ENCODE data around the gene HDAC1.
A peak's percentile ranks its signal among the peaks of the same experiment; 100 is the strongest.
"Not testable (repeated sequence)": the region's sequence is repeated elsewhere in the genome, so short reads cannot be mapped to it uniquely, and the experiment has no call there.

Gene HDAC1

DNA sequence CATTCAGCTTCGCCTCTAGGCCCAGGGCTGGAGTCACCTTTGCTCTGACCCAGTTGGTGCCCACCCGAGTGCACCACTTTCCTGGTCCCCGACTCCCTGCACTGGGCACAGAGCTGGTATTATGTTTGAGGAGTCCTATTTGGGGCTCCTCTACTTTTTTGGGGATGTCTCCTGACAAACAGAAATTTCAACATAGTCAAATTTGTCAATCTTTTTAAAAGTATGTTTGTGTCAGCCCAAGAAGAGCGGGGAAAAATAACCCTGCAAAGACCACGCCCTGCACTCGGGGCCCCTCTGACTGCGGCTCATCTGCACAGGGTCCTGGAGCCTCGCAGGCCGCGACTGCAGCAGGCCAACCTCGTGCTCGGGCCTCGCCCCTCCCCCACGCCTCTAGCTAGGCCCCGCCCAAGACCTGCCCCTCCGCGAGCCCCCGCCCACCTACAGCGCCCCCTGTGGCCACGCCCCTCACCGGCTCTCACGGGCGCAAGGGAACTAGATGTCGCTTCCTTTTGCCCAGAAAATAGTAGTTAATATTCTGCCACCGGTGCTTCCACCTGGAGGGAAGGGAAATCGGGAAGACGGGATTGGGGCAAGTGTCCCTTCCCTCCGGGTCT is 59.0 kb downstream of the HDAC1 start:
- peak; percentile 93 for DNase-seq

DNA sequence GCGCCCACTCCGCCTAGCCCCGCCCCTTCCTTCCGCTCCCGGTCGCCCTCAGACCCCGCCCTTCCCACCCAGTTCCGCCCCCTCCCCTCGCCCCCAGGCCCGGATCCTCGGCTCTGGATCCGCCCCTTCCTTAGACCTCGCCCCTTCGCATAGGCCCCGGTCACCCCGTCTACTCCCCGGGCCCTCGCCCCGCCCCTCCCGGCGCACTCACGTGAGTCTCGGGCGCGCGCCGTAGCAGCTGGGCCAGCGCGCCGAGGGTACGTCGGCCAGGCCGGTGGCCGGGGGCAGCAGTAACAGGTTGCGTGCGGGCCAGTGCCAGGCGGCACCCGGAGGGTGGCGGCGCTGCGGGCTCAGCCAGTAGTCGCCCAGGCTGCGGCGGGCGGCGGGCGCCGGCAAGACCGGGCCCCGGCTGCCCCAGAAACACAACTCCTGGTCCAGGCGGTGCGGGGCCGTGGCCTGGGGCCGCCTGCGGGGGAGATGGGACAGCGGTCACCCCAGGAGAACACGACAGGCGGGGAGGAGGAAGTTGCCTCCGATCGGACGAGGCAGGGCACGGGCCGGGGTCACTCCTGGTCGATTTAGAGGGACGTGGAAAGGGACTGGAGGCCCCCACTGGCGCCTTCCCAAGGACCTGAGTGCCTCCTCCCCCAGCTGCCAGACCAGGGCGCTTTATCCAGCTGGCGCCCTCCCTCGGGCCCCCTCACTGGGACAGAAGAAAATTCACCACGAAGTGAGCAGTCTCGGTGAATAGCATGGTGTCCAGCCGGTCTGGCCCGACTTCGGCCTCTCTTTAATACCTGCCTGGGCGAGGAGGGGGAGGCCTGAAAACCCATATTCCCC is 59.7 kb downstream of the HDAC1 start:
- DNase-seq: peak; percentile 90

DNA sequence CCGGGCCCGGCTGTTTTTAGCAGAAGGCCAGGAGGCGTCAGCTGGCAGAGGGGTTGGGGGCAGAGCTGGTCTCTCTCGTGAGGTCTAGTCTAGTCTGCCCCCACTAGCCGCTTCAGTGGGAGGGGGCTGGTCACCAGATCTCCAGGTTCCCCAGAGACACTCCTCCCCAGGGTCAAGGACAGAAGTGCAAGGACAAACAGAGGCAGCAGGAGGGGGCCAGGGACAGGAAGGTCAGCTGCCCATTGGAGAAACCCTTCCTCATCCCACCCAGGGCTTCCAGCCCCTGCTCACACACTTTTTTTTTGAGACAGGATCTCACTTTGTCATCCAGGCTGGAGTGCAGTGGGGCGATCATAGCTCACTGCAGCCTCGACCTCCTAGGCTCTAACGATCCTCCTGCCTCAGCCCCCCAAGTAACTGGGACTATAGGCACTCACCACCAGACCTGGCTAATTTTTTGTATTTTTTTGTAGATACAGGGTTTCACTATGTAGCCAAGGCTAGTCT is 60.4 kb downstream of the HDAC1 start:
- DNase-seq: no peak

DNA sequence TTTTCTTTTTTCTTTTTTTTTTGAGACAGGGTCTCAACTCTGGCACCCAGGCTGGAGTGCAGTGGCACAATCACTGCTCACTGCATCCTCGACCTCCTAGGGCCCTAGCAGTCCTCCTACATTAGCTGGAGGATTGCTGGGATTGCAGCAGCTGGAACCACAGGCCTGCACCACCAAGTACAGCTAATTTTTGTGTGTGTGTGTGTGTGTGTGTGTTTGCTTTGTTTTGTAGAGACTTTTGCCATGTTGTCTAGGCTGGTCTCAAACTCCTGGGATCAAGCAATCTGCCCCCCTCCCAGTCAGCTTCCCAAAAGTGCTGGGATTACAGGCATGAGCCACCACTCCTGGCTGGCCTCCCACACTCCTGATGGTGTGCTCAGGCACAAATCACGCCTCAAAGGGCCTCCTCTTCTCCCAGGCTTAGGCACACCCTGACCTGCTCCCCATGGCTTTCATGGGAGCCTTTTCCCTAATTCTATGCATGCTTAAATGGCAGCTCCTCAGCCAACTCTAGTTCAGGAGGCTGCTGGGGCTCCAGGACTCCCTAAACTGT is 61.0 kb downstream of the HDAC1 start:
- DNase-seq: no peak

DNA sequence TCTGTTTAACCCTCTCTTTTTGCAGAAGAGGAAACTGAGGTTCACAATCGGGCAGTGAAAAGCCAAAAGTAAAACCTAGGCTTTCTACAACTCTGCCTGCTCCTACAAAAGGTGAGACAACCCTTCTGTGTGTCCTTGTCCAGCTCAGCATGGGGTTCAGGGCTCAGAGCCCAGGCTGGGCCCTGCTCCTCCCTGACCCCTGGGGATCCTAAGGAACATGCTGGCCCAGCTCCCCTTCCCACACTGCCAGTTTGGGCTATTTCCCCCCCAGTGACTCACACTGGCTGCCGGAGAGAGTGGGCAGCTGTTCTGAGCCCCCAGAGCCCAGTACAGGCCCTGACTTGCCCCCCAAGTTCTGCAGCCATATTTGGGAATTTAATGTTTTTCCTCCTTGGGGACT is 61.5 kb downstream of the HDAC1 start:
- no peak for DNase-seq

DNA sequence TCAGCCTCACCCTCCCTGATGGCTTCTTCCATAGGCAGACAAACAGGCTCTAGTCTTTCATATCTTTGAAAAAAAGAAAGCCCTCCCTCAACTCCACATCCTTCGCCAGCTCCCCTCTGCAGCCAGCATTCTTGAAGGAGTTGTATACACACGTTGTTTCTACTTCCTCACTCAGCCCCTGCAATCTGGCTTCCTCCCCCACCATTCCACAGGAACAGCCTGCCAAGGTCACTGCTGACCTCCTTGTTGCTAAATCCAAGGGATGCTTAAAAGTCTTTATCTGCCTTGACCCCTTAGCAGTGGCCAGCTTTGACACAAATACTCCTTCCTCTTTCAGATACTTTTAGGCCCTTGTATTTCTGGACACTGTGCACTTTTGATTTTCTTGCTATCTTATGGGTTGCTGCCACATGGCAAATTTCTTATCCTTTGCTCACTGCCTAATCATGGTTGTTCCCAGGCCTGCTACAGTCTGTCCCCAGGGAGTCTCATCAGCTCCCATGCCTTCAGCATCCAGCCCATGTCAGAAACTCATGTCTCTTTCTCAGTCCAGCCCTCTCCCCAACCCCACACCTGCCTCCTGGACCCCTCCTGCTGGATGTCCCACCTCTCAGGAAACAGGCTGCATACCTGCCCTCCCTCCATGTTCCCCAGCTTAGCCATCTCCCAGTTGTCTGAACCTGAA is 62.1 kb downstream of the HDAC1 start:
- DNase-seq: no peak

DNA sequence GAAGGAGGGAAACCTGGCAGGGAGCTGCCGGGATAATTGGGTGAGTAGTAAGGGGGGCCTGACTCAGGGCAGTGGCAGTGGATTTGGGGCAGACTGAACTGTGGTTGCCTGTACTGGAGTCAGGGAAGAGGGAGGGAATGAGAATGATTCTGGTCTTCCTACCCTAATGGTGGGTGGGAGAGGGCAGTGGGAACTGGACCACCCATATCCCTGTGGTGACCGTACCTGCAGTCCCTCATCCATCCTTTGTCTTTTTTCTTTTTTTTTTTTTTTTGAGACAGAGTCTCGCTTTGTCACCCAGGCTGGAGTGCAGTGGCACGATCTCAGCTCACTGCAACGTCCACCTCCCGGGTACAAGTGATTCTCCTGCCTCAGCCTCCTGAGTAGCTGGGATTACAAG is 63.9 kb downstream of the HDAC1 start:
- DNase-seq: not testable (repeated sequence)

DNA sequence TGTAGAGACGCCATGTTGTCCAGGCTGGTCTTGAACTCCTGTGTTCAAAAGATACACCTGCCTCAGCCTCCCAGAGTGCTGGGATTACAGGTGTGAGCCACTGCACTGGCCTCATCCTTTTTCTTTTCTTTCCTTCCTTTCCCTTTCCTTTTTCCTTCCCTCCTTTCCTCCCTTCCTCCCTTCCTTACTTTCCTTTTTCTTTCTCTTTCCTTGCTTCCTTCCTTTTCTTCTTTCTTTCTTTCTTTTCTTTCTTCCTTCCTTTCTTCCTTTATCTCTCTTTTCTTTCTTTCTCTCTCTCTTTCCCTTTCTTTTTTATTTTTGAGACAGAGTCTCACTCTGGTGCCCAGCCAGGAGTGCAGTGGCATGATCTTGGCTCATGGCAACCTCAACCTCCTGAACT is 64.6 kb downstream of the HDAC1 start:
- no peak for DNase-seq

DNA sequence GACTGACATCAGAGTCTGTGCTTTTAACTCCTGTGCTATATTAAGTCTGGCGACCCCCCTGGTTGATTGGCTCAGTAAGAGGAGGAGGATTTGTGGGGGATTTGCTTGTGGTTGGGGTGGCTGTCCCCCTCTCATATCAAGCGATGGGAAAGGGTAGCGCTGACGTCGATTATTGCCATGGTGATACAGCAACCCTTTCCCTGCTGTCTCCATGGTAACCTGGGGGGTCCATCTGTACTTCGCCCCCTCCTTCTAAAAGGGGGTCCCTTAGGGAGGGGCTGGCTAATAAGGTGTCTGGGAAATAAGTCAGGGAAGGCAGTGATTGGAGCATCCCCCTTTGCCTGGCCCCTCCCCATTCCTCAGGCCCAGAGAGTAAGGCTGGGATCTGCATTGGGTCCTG is 65.7 kb downstream of the HDAC1 start:
- no peak for DNase-seq

DNA sequence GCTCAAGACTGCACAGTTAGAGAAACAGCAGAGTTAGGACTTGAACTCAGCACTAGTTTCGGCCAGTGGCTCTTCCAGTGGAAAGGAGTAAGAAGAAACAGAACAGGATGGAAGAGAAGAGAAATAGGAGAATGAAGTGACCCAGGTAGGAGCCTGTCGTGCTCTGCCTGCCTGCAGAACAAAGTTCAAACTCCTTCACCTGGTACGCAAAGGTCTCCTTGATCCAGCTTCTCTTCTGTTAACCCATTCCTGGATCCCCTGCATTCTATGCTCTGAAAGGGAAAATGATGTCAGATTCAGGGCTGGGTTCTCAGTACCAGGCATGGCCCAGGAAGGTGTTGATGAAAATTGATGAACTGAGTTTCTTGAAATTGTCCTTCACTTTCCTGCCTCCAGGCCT is 66.6 kb downstream of the HDAC1 start:
- no peak for DNase-seq

DNA sequence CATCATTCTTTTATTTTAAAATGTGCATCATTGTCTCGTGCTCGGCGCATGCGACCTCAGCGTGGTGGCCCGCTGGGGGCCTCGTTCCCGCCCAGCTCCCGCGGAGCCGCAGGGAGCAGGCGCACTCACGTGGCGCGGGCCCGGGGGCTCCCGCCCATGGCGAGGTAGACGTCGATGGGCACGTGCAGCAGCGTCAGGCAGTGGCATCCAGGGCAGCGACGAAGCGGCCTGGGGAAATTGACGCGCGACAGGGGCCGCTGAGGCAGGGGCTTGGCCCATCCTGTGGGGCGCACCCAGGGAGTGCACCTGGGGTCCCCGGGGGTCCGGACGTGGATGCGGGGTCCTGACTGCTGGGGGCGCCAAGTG is 69.4 kb downstream of the HDAC1 start:
- no peak for DNase-seq

DNA sequence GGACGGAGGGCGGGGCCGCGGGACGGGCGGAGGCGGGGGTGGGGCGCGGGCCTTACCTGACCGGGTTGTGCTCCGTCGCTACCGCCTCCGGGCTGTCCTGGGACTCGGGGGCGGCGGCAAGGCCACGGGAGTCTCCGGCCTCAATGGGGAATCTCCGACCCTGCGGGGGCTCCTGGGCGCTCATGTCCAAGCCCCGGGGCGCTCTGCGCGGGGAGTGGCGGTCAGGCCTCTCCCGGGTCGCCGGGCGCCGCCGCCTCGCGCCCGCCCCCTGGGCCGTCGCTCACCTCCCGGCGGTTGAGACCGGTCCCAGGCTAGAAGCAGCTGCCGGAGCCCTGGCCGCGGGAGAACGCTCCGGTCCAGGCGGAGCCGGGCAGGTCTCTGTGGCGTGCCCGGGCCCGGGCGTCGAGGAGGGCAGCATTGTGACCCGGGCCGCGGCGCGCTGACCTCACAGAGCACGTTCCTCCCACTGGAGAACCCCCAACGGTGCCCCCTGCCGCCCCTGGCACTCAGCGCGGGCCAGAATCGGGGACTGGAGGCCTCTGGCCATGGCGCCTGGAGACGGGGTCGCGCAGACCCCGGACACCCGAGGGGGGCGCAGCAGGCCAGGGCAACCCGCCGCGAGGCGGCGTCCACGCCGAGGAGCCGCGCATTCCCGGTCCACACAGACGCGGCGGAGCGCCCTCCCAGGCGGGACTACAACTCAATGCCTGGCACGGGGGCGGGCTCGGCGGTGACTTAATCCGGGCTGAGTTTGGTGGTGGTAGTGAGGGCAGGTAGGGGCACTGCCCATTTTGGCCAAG is 70.0 kb downstream of the HDAC1 start:
- peak; percentile 65 for DNase-seq

DNA sequence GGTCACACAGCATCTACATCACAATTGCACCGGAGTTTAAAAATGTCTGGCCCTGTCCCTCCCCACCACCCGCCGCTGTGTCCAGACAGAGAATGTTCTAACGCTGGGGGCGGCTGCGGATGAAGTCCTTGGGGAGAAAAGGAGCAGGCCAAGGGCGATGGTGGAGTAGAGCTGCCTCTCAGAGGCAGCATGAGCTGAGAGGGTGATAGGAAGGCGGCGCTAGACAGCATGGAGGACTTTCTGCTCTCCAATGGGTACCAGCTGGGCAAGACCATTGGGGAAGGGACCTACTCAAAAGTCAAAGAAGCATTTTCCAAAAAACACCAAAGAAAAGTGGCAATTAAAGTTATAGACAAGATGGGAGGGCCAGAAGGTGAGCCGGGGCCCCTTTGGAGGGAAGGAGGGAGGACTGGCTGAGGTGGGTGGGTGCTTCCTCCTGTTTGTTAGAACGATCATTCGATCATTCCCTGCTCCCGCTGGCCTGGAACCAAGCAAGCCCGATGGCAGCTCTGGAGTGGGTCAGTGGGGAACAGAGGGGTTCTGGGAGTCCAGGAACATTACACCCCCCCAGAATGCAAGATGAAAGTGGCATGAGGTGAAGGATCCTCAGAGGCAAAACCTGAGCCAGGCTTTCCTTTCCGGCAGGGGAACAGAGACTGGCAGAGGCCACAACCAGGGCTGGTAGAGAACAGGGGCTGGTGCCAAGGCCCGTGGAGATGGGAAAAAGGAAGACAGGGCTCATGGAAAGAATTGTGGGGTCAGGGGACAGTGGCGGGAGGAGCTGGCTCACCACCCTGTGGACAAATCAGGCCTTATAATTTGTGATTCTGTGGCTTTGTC is 70.8 kb downstream of the HDAC1 start, which contains the start of the genes FAM229A and TSSK3:
Gene FAM229A (minus strand): TSS at position 12 of the 840 bp plus-strand sequence. CDS start 394 bp downstream, outside the sequence.
Gene TSSK3 (plus strand): TSS at position 66 of the 840 bp plus-strand sequence. CDS start 163 bp downstream, at position 229.
- no peak for DNase-seq

DNA sequence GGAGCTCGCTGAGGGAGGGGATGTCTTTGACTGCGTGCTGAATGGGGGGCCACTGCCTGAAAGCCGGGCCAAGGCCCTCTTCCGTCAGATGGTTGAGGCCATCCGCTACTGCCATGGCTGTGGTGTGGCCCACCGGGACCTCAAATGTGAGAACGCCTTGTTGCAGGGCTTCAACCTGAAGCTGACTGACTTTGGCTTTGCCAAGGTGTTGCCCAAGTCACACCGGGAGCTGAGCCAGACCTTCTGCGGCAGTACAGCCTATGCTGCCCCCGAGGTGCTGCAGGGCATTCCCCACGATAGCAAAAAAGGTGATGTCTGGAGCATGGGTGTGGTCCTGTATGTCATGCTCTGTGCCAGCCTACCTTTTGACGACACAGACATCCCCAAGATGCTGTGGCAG is 71.8 kb downstream of the HDAC1 start:
- no peak for DNase-seq

DNA sequence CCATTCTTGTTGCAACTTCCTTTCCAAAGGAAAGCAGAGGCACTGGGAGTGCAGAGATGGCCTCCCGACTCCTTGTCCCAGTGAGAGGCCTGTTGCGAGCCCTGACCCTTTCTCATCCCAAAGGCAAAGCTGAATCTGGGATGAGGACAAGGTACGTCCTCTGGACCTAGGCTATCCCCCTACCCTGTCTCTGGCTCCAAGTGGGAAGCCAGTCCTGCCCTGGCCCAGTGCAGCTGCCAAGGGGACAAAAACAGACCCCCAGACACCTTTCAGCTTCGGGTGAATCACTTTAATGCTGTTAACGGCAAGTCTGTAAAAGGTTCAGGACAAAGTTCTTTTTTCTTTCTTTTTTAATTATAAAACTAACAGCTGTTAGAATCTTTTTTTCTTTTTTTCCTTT is 73.0 kb downstream of the HDAC1 start:
- DNase-seq: no peak

DNA sequence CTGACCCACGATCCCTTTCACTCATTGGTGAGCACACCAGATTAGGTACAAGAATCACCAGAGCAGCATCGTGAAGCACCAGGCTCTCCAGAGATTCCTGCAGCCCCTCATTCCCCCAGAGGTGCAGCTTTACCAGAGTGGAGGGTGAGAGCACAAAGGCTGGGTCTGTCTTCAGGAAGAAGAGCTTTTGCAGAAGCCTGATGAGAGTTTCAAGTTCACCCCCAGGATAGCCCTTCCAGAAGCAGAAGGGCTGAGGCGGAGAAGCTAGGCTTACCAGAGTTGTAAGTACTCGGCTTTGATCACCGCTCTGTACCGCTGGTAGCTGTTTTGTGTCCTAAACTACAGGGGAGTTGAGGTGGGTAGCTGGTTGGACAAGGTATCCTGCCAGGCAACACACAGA is 73.6 kb downstream of the HDAC1 start:
- DNase-seq: no peak

DNA sequence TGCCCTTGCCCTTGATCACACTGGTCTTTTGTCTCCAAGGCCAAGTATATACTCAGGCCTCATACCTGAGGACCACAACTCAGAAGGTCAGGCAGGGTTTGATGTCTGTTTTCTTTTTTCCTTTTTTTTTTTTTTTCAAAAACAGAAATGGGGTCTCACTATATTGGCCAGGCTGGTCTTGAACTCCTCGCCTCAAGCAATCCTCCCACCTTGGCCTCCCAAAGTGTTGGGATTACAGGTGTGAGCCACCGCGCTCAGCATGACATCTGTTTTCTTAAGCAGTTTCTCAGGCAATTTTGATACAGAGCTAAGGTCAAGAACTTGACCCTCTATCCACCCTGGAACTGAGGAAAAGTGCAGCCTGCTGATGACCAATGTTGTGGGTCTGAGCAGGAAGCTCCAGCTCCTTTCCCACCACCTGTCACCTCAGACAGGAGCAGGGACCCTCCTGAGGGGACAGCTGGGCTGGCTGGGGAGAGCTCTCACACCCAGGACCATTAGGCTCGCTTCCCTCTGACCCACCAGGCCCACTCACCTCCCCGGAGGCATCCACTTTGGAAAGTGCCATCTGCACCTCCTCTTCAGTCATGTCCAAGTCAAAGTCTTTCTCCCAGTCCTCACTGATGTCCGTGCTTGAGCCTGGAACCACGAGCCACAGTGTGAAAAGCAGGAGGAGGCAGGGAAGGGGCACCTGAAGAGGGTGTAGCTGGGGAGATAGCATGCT is 76.2 kb downstream of the HDAC1 start:
- no peak for DNase-seq

DNA sequence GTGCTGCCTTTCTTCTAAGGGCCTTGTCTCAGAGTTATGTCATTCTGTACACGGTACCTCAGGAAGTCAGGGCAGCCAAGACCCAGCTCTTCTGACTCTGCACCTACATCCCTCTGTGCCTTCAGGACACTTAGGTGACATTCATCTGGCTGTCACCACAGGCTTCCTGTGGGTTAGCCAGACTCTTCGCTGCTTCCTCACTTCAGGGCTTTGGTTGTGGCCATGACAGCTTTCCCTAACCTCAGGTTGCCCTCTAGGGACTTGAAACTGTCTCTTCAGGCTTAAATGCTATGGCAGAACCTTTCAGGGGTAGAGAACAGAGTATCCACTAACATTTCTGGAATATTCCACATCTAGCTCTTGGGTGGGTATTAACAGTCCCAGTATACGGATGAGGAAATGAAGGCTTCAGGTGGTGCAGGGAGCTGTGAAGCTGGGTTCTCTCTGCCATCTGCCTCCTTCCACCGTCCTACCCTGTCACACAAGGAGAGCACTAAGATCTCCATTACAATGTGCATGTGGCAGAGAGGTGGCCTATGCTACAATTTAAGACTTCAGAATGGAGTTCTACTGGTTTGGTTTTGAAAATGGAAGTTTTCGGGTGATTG is 80.4 kb downstream of the HDAC1 start:
- DNase-seq: no peak

DNA sequence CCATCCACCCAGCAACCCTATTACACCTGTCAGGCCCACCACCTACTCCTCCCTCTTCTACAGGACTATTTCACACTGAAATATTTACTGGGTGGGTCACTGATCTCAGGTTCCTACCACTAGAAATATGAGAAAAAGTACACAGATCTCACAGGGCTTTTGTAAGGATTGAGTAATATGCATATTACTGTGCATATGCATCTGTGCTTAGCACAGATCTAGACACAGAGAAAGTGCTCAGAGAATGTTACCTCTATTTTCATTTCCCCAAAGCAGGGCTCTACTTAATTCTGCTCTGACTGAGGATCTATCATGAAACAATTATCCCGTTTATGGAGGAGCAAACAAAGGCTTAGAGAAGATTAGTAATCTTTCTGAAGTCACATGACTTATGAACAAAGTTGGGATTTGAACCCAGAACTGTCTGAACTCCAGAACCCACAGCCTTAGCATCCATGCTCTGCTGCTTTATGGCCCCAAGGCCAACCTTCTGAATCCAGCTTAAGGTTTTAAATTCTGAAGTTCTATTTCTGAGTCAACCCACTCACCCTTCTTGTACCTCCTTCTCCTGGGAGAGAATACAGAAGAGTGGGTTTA is 82.2 kb downstream of the HDAC1 start:
- DNase-seq: no peak

DNA sequence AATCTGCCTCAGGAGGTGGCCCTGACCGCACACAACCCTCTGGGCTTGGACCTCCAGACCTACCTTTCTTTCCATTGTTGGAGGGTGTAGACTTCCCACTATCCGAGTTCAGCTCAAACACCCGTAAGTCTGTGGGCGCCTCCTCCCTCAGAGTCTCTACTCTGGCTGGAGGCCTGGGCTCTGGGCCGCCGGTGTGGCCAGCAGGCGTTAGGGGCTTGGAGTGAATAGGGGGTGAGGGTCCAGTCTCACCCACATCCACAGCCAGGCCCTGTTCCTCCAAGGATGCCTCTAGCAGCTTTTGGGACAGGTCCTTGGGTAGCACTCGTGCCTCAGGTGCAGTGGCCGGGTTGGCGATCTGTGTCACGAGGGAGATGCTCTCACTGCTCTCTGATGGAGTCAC is 84.3 kb downstream of the HDAC1 start:
- no peak for DNase-seq
